Endothelial cell of umbilical vein (primary cell): ENCODE data around the gene SH3GL1. TPM values are rescaled to one million over a fixed set of nuclear protein-coding genes. Genes with fewer than 3 reads are reported as not detected.

Experiments
- BruUV-seq: library from RNA; stranded (reverse); fragments of 400-500 nt; replicated peaks from 2 replicates; lab custom pipeline; 2021; lab: Mats Ljungman, UMichigan
- CTCF ChIA-PET: fragments of 300-600, 350-600 bp; sonication (Branson Sonifier 250); formaldehyde crosslinking; loops from one replicate; lab custom pipeline; 2021; ENCODE audit warnings: antibody characterized with exemption, inconsistent platforms; lab: Charles Lee
- POLR2A ChIA-PET: fragments of 300-600, 350-600 bp; sonication (Branson Sonifier 250); formaldehyde crosslinking; loops from one replicate; lab custom pipeline; 2021; ENCODE audit warnings: antibody characterized with exemption, inconsistent platforms; lab: Charles Lee
- DNase-seq: peaks from one replicate; pipeline ENCODE4 v3.0.0-alpha.2; 2011; ENCODE audit warnings: low read depth, low spot score
- FAIRE-seq: peaks from 2 replicates; lab custom pipeline; 2011; peaks lifted over from hg19 to GRCh38; lab: Jason Lieb, UNC
- H2AFZ ChIP-seq: 2 replicates; pipeline ENCODE4 v1.6.0; 2012; ENCODE audit warnings: low read depth, low read length, control low read depth, inconsistent platforms
- H3K27ac ChIP-seq: 2 replicates; pipeline ENCODE4 v1.5.1; 2011; ENCODE audit warnings: low read depth, mild to moderate bottlenecking, control low read depth, low read length, moderate library complexity; ENCODE audit not compliant: insufficient read depth
- H3K27me3 ChIP-seq, 2 experiments: 2 replicates each; pipeline versions ENCODE4 v1.6.0 to v1.6.1; 2011; ENCODE audit warnings: low read length in 2 of 2, mixed read lengths in 1 of 2; ENCODE audit not compliant: control insufficient read depth in 2 of 2, insufficient read depth in 2 of 2
- H3K36me3 ChIP-seq, 2 experiments: 2 replicates in 1 of 2; 3 replicates in 1 of 2; pipeline ENCODE4 v1.5.1; 2011; ENCODE audit warnings: low read length in 2 of 2, mild to moderate bottlenecking in 1 of 2, moderate library complexity in 1 of 2; ENCODE audit not compliant: control insufficient read depth in 2 of 2, insufficient read depth in 2 of 2; ENCODE audit errors: extremely low read depth in 1 of 2
- H3K4me1 ChIP-seq: 3 replicates; pipeline ENCODE4 v1.5.1; 2011; ENCODE audit warnings: mild to moderate bottlenecking, low read length; ENCODE audit not compliant: control insufficient read depth, insufficient read depth; ENCODE audit errors: extremely low read depth
- H3K4me2 ChIP-seq: 2 replicates; pipeline ENCODE4 v1.6.1; 2011; ENCODE audit warnings: low read length, control low read depth, mixed read lengths; ENCODE audit not compliant: insufficient read depth
- H3K4me3 ChIP-seq, 3 experiments: fragments of 200-600 bp in 1 of 3; sonication (generic), shearing (Covaris generic) in 1 of 3; replicated peaks in 1 of 3; 2 replicates each; pipeline ENCODE4 v1.5.1; 2011 to 2016; ENCODE audit warnings: control low read depth in 3 of 3, low read length in 3 of 3, mild to moderate bottlenecking in 2 of 3, inconsistent platforms in 1 of 3, low read depth in 1 of 3, moderate library complexity in 1 of 3; ENCODE audit not compliant: insufficient read depth in 1 of 3
- H3K79me2 ChIP-seq: 2 replicates; pipeline ENCODE4 v1.6.0; 2012; ENCODE audit warnings: low read length, inconsistent platforms; ENCODE audit not compliant: control insufficient read depth, insufficient read depth
- H3K9ac ChIP-seq: replicated peaks from 2 replicates; pipeline ENCODE3; 2011; ENCODE audit warnings: low read length, control low read depth; ENCODE audit not compliant: insufficient read depth; ENCODE audit errors: extremely low read depth
- H3K9me1 ChIP-seq: replicated peaks from 3 replicates; pipeline ENCODE4 v1.6.0; 2011; ENCODE audit warnings: mild to moderate bottlenecking, low read length; ENCODE audit not compliant: control insufficient read depth, insufficient read depth; ENCODE audit errors: extremely low read depth
- H3K9me3 ChIP-seq: replicated peaks from 2 replicates; pipeline ENCODE4 v1.5.1; 2012; ENCODE audit warnings: low read length, inconsistent platforms; ENCODE audit not compliant: control insufficient read depth, insufficient read depth
- H4K20me1 ChIP-seq: replicated peaks from 2 replicates; pipeline ENCODE3; 2011; ENCODE audit warnings: mild to moderate bottlenecking, low read length; ENCODE audit not compliant: control insufficient read depth, insufficient read depth; ENCODE audit errors: extremely low read depth
- CTCF ChIP-seq, 2 donors: IDR thresholded peaks; 1 replicate in 1 of 2; 2 replicates in 1 of 2; pipeline ENCODE4 v1.5.1; 2011; ENCODE audit warnings: low read length in 2 of 2, mild to moderate bottlenecking in 2 of 2, moderate library complexity in 2 of 2, control low read depth in 1 of 2, inconsistent platforms in 1 of 2, low read depth in 1 of 2; ENCODE audit not compliant: insufficient read depth in 1 of 2; ENCODE audit errors: extremely low read depth in 1 of 2
- EZH2 ChIP-seq: IDR thresholded peaks from 2 replicates; pipeline ENCODE4 v1.6.1; 2012; ENCODE audit warnings: borderline replicate concordance, low read depth, mild to moderate bottlenecking, moderate library complexity, low read length, inconsistent platforms; ENCODE audit not compliant: severe bottlenecking
- FOS ChIP-seq: IDR thresholded peaks from 2 replicates; pipeline ENCODE4 v1.6.1; 2011; ENCODE audit warnings: mild to moderate bottlenecking, low read length, moderate library complexity, borderline replicate concordance; ENCODE audit not compliant: insufficient read depth
- GATA2 ChIP-seq: IDR thresholded peaks from 2 replicates; pipeline ENCODE4 v1.7.0; 2011; ENCODE audit warnings: low read depth, mild to moderate bottlenecking, moderate library complexity, mixed read lengths, low read length; ENCODE audit not compliant: insufficient read length, insufficient read depth
- JUN ChIP-seq: IDR thresholded peaks from 2 replicates; pipeline ENCODE4 v1.6.1; 2011; ENCODE audit warnings: borderline replicate concordance, low read depth; ENCODE audit not compliant: insufficient read length, insufficient read depth
- MYC ChIP-seq: IDR thresholded peaks from one replicate; pipeline ENCODE4 v1.6.1; 2011; ENCODE audit warnings: mild to moderate bottlenecking, low read depth, low read length
- POLR2A ChIP-seq: IDR thresholded peaks from 2 replicates; pipeline ENCODE4 v1.6.1; 2012; ENCODE audit warnings: low read depth, mild to moderate bottlenecking, control low read depth, low read length
- POLR2AphosphoS5 ChIP-seq: IDR thresholded peaks from 2 replicates; pipeline ENCODE4 v1.6.1; 2012; ENCODE audit warnings: low read depth, mild to moderate bottlenecking, control low read depth, low read length, moderate library complexity; ENCODE audit not compliant: insufficient read depth
- dilution Hi-C: fragments of 300-500 bp; cut with MboI; formaldehyde crosslinking; loops from one replicate; pipeline ENCODE4 v1.15.0; 2019; ENCODE audit warnings: low sequenced_read_pairs; ENCODE audit not compliant: extremely low pct_ligation_motif_present
- intact Hi-C: fragments of 100-400 bp; cut with micrococcal nuclease; formaldehyde crosslinking; loops from one replicate; pipeline ENCODE4 v1.10.0; 2022
- polyA plus RNA-seq, 4 experiments: library from polyadenylated mRNA; depleted of rRNA in 3 of 4; stranded (reverse) in 3 of 4; unstranded in 1 of 4; fragments of >200 nt; gene quantifications; 2 replicates each; pipeline versions ENCODE4 v1.2.1 to v1.2.3, GENCODE V29; 2011 to 2012; ENCODE audit warnings: missing spikeins in 1 of 4
- total RNA-seq: library from RNA; stranded (reverse); gene quantifications from 2 replicates; pipeline ENCODE4 v1.2.3, GENCODE V29; 2021
- TF ChIP-seq, protein P1 (sequence below): IDR thresholded peaks from 2 replicates; pipeline ENCODE4 v1.6.1; 2011; ENCODE audit not compliant: insufficient read depth, insufficient read length

The SH3GL1 gene
- total and polyA plus RNA-seq, 2 donors (not counting 3 experiments of a cell fraction or from before 2014, with no cell fraction given) = 143 to 145 TPM

DNA sequence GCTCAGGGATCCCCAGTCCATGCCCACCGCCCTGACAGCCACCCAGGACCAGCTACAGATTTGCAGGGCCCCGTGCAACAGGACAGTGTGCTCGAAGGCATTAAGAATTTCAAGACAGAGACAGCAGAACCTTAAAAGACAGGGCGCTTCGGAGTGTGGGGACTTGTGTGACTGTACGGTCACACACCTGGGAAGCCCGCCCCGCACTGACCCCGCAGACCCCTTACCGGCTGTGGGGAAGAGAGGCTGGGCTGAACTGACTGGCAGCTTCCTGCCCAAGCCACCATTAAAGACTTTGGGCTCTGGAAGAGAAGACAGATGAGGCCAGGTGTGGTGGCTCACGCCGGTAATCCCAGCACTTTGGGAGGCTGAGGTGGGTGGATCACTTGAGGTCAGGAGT is 76.1 kb downstream of the SH3GL1 start:
- Histone ChIP-seq H3K4me3 (no peak overlapping the region), H3K9me3 (no peaks in the 10 kb centered on the region), H2AFZ (no peak overlapping the region), H3K4me1 (peaks cover 3% of the 10 kb centered on the region), H3K27me3 (no peaks in the 10 kb centered on the region), H3K79me2 (no peaks in the 10 kb centered on the region), H3K27ac (no peak overlapping the region), H3K4me2 (no peak overlapping the region), H3K9me1 (no peaks in the 10 kb centered on the region), H3K9ac (no peak overlapping the region), H4K20me1 (no peaks in the 10 kb centered on the region), H3K36me3 (no peaks in the 10 kb centered on the region)
- BruUV-seq = no TSS peak
- intact Hi-C loops (no loop called here), dilution Hi-C loops (no loop called here)
- ChIA-PET POLR2A (no interaction called here), CTCF (interaction anchor here (1.0 kb wide), 1 partner anchor 46 kb away, joined by 3 read pairs; no protein-coding TSS in a partner anchor)
- FAIRE-seq (no peak), DNase-seq (no peak)
- TF ChIP-seq GATA2 = no peak
- no peak for TF ChIP-seq JUN

GRCh38 chr19:4323692-4324091 is 76.7 kb downstream of the SH3GL1 start:
- FAIRE-seq (no peak), DNase-seq (no peak)
- TF ChIP-seq MYC (no peak), POLR2A (no peak), JUN (no peak), EZH2 (no peak), FOS (no peak), POLR2AphosphoS5 (no peak), CTCF (IDR thresholded peaks at IDR 0.05; ENCODE audit: extremely low read depth in 1 of 2, insufficient read depth in 1 of 2, low read depth in 1 of 2, low read length in 2 of 2) (no peak), GATA2 (no peak)
- TF ChIP-seq, protein P1, sequence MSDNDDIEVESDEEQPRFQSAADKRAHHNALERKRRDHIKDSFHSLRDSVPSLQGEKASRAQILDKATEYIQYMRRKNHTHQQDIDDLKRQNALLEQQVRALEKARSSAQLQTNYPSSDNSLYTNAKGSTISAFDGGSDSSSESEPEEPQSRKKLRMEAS = no peak
- no TSS peak for BruUV-seq
- dilution Hi-C loops (no loop called here), intact Hi-C loops (no loop called here)
- Histone ChIP-seq H3K4me1 (peaks cover 3% of the 10 kb centered on the region), H3K9me3 (no peaks in the 10 kb centered on the region), H3K27me3 (no peaks in the 10 kb centered on the region), H3K36me3 (no peaks in the 10 kb centered on the region), H3K79me2 (no peaks in the 10 kb centered on the region), H2AFZ (no peak overlapping the region), H4K20me1 (no peaks in the 10 kb centered on the region), H3K4me2 (no peak overlapping the region), H3K27ac (no peak overlapping the region), H3K9ac (no peak overlapping the region), H3K4me3 (no peak overlapping the region), H3K9me1 (no peaks in the 10 kb centered on the region)
- ChIA-PET POLR2A (no interaction called here), CTCF (interaction anchor here (1.0 kb wide), 1 partner anchor 46 kb away, joined by 3 read pairs; no protein-coding TSS in a partner anchor)
